A673 (cell line): ENCODE measurements around the gene MBTPS1.

Experiments used
- EZH2 ChIP-seq: fragments of 200-600 bp; sonication (generic); IDR thresholded peaks from 2 replicates; pipeline ENCODE4 v1.6.1; 2017; ENCODE audit warnings: borderline replicate concordance, low read depth, mild to moderate bottlenecking, mixed read lengths, antibody characterized with exemption, low read length; ENCODE audit not compliant: poor library complexity, severe bottlenecking
- TF ChIP-seq, protein P1 (sequence below): fragments of 300-800, 200-600 bp; sonication (generic); conservative IDR thresholded peaks from 2 replicates; pipeline ENCODE4 v1.5.1; 2017; ENCODE audit warnings: low read depth, mild to moderate bottlenecking, antibody characterized with exemption, low read length, moderate library complexity, mixed read lengths

DNA sequence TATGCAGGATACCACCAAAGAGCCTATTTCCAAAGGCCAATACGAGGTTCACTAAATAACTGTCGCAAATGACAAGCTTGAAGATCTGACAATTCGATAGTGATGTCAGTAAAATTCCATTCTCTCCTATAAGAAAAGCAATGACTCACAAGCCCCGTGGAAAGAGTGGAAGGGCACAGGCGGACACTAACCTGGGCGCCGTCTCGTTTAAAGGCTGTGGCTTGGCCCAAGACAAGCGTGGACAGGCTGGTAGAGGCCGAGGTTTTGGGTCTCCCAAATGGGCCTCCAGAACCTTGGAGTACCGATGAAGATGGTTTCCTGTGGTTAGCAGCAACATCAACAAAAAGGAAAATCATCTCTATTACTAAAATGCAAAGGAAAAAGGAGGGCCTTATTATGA is 57.6 kb downstream of the MBTPS1 start:
- TF ChIP-seq, protein P1, sequence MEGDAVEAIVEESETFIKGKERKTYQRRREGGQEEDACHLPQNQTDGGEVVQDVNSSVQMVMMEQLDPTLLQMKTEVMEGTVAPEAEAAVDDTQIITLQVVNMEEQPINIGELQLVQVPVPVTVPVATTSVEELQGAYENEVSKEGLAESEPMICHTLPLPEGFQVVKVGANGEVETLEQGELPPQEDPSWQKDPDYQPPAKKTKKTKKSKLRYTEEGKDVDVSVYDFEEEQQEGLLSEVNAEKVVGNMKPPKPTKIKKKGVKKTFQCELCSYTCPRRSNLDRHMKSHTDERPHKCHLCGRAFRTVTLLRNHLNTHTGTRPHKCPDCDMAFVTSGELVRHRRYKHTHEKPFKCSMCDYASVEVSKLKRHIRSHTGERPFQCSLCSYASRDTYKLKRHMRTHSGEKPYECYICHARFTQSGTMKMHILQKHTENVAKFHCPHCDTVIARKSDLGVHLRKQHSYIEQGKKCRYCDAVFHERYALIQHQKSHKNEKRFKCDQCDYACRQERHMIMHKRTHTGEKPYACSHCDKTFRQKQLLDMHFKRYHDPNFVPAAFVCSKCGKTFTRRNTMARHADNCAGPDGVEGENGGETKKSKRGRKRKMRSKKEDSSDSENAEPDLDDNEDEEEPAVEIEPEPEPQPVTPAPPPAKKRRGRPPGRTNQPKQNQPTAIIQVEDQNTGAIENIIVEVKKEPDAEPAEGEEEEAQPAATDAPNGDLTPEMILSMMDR, result no peak
- TF ChIP-seq EZH2, result no peak
